ENCODE measurements around the gene MEGF8. TPM values are rescaled to one million over a fixed set of nuclear protein-coding genes. Genes with fewer than 3 reads are reported as not detected.

MEGF8 gene
- total and polyA plus RNA-seq, 9 of the 15 experiments (the other 6 are each of a cell fraction or from before 2014, with no cell fraction given) = 0.28 to 13.1 (median 3.0) TPM

DNA sequence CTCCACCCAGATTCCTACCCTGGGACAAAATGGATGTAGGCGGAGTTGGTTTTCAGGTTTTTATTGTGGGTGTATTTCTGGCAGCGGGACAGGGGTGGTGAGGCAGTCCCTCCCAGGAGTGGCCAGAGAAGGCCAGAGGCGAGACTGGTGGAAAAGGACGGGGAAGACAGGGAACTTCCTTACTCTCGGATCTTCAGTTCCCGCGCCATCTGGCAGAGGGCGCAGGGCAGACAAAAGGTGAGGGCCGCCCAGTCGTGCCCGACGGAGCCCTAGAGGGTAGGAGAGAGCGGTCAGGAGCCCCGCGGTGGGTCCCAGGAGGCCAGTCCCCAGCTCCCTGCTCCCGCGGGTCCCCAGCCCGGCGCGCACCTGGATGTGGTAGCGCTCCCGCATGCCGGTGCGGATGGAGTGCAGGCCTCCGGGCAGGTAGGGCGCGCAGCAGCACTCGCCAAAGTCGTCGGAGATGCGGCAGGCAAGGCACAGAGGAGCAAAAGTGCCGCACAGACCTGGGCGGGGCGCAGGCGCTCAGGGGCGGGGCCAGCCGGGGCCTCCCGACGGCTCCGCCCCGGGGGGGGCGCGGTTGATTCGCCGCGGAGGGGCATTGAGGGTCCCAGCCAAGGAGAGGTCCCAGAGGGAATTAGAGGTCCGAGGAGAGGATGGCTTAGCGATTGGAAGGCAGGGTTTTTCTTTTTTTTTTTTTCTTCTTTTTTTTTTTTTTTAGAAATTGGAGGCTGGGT lies 61.7 kb downstream of the MEGF8 start (continued):
- TF ChIP-seq, protein P1, sequence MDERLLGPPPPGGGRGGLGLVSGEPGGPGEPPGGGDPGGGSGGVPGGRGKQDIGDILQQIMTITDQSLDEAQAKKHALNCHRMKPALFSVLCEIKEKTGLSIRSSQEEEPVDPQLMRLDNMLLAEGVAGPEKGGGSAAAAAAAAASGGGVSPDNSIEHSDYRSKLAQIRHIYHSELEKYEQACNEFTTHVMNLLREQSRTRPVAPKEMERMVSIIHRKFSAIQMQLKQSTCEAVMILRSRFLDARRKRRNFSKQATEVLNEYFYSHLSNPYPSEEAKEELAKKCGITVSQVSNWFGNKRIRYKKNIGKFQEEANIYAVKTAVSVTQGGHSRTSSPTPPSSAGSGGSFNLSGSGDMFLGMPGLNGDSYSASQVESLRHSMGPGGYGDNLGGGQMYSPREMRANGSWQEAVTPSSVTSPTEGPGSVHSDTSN (CRISPR knock-in tag; IDR thresholded peaks at IDR 0.05; ENCODE audit: low read depth) = no peak
- TF ChIP-seq, protein P1 (tag; conservative IDR thresholded peaks at IDR 0.05; ENCODE audit: low read depth) = no peak
- TF ChIP-seq FOXJ2 (tag; IDR thresholded peaks at IDR 0.05) (no peak), POLR2A (conservative IDR thresholded peaks at IDR 0.05) (no peak), ILF3 (IDR thresholded peaks at IDR 0.05; ENCODE audit: borderline replicate concordance) (no peak), CREBBP (IDR thresholded peaks at IDR 0.05; ENCODE audit: low read depth, low read length) (no peak), HLTF (IDR thresholded peaks at IDR 0.05) (no peak), SPI1 (IDR thresholded peaks at IDR 0.05; ENCODE audit: borderline replicate concordance, low read depth, low read length) (peak; percentile 28; the same call in 1 of the 2 replicates), ZNF41 (CRISPR knock-in tag; conservative IDR thresholded peaks at IDR 0.05) (no peak), ZNF146 (CRISPR knock-in tag; IDR thresholded peaks at IDR 0.05; ENCODE audit: unreplicated experiment) (no peak), SMAD1 (IDR thresholded peaks at IDR 0.05; ENCODE audit: low read depth, low read length, partially characterized antibody) (no peak), PTRF (tag; IDR thresholded peaks at IDR 0.05) (no peak)
- TF ChIP-seq, protein P2, sequence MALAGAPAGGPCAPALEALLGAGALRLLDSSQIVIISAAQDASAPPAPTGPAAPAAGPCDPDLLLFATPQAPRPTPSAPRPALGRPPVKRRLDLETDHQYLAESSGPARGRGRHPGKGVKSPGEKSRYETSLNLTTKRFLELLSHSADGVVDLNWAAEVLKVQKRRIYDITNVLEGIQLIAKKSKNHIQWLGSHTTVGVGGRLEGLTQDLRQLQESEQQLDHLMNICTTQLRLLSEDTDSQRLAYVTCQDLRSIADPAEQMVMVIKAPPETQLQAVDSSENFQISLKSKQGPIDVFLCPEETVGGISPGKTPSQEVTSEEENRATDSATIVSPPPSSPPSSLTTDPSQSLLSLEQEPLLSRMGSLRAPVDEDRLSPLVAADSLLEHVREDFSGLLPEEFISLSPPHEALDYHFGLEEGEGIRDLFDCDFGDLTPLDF (CRISPR knock-in tag; IDR thresholded peaks at IDR 0.05) = no peak
- TF ChIP-seq, protein P3, sequence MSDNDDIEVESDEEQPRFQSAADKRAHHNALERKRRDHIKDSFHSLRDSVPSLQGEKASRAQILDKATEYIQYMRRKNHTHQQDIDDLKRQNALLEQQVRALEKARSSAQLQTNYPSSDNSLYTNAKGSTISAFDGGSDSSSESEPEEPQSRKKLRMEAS (CRISPR knock-in tag; IDR thresholded peaks at IDR 0.05) = peak; percentile 42; the same call in 1 of the 2 replicates
- TF ChIP-seq, protein P4, sequence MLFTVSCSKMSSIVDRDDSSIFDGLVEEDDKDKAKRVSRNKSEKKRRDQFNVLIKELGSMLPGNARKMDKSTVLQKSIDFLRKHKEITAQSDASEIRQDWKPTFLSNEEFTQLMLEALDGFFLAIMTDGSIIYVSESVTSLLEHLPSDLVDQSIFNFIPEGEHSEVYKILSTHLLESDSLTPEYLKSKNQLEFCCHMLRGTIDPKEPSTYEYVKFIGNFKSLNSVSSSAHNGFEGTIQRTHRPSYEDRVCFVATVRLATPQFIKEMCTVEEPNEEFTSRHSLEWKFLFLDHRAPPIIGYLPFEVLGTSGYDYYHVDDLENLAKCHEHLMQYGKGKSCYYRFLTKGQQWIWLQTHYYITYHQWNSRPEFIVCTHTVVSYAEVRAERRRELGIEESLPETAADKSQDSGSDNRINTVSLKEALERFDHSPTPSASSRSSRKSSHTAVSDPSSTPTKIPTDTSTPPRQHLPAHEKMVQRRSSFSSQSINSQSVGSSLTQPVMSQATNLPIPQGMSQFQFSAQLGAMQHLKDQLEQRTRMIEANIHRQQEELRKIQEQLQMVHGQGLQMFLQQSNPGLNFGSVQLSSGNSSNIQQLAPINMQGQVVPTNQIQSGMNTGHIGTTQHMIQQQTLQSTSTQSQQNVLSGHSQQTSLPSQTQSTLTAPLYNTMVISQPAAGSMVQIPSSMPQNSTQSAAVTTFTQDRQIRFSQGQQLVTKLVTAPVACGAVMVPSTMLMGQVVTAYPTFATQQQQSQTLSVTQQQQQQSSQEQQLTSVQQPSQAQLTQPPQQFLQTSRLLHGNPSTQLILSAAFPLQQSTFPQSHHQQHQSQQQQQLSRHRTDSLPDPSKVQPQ (CRISPR knock-in tag; IDR thresholded peaks at IDR 0.05; ENCODE audit: borderline replicate concordance) = no peak
- TF ChIP-seq, protein P5, sequence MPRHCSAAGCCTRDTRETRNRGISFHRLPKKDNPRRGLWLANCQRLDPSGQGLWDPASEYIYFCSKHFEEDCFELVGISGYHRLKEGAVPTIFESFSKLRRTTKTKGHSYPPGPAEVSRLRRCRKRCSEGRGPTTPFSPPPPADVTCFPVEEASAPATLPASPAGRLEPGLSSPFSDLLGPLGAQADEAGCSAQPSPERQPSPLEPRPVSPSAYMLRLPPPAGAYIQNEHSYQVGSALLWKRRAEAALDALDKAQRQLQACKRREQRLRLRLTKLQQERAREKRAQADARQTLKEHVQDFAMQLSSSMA (CRISPR knock-in tag; IDR thresholded peaks at IDR 0.05) = no peak
- TF ChIP-seq, protein P6, sequence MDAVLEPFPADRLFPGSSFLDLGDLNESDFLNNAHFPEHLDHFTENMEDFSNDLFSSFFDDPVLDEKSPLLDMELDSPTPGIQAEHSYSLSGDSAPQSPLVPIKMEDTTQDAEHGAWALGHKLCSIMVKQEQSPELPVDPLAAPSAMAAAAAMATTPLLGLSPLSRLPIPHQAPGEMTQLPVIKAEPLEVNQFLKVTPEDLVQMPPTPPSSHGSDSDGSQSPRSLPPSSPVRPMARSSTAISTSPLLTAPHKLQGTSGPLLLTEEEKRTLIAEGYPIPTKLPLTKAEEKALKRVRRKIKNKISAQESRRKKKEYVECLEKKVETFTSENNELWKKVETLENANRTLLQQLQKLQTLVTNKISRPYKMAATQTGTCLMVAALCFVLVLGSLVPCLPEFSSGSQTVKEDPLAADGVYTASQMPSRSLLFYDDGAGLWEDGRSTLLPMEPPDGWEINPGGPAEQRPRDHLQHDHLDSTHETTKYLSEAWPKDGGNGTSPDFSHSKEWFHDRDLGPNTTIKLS (IDR thresholded peaks at IDR 0.05; ENCODE audit: borderline replicate concordance, low read depth) = no peak

Data from K562 (cell line).